ENCODE data around the gene ITPK1.

Gene ITPK1

GRCh38 chr14:93042968-93043940, 72.5 kb downstream of the ITPK1 start:
- H3K4me2 ChIP-seq: no peak overlapping the region
- H3K4me1 ChIP-seq (ENCODE audit: low read depth, poor library complexity, severe bottlenecking): peaks cover 6% of the 10 kb centered on the region
- TF ChIP-seq, protein P1, sequence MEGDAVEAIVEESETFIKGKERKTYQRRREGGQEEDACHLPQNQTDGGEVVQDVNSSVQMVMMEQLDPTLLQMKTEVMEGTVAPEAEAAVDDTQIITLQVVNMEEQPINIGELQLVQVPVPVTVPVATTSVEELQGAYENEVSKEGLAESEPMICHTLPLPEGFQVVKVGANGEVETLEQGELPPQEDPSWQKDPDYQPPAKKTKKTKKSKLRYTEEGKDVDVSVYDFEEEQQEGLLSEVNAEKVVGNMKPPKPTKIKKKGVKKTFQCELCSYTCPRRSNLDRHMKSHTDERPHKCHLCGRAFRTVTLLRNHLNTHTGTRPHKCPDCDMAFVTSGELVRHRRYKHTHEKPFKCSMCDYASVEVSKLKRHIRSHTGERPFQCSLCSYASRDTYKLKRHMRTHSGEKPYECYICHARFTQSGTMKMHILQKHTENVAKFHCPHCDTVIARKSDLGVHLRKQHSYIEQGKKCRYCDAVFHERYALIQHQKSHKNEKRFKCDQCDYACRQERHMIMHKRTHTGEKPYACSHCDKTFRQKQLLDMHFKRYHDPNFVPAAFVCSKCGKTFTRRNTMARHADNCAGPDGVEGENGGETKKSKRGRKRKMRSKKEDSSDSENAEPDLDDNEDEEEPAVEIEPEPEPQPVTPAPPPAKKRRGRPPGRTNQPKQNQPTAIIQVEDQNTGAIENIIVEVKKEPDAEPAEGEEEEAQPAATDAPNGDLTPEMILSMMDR (conservative IDR thresholded peaks at IDR 0.05; ENCODE audit: low read depth, low read length): no peak
- no peaks in the 10 kb centered on the region for H3K27me3 ChIP-seq (ENCODE audit: insufficient read depth, low read depth)
- no peak overlapping the region for H3K4me3 ChIP-seq (IDR thresholded peaks at IDR 0.05; ENCODE audit: insufficient read depth, low read depth, low read length)
- no peaks in the 10 kb centered on the region for H4K20me1 ChIP-seq (ENCODE audit: insufficient read depth)
- no peaks in the 10 kb centered on the region for H3K36me3 ChIP-seq (ENCODE audit: insufficient read depth)
- no peak overlapping the region for H3K9ac ChIP-seq
- no peak overlapping the region for H2AFZ ChIP-seq (ENCODE audit: low read depth)
- H3K27ac ChIP-seq: no peak overlapping the region
- no peaks in the 10 kb centered on the region for H3K79me2 ChIP-seq (ENCODE audit: insufficient read depth, low read depth)

DNA sequence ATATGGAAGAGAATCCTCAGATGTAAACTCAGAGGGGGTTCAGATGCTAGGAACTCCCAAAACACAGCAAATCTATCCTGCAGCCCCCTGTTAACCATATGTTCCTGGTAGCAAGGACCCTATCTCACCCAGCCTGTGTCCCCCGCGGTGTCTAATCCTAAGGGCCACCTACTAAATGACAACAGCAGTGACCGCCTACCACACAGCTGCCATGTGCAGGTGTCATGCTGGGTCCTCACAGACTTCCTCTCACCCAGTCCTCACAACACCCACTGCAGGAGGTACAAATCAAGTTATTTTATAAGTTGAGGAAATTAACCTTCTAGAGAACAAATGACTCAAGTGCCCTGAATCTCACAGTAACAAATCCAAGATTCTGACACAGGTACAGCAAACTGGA, 73.9 kb downstream of the ITPK1 start:
- no peak overlapping the region for H3K27ac ChIP-seq
- H2AFZ ChIP-seq (ENCODE audit: low read depth): no peak overlapping the region
- H3K27me3 ChIP-seq (ENCODE audit: insufficient read depth, low read depth): no peaks in the 10 kb centered on the region
- H3K9ac ChIP-seq: no peak overlapping the region
- H3K4me2 ChIP-seq: no peak overlapping the region
- H3K79me2 ChIP-seq (ENCODE audit: insufficient read depth, low read depth): no peaks in the 10 kb centered on the region
- no peaks in the 10 kb centered on the region for H3K36me3 ChIP-seq (ENCODE audit: insufficient read depth)
- TF ChIP-seq, protein P1 (conservative IDR thresholded peaks at IDR 0.05; ENCODE audit: low read depth, low read length): no peak
- no peaks in the 10 kb centered on the region for H4K20me1 ChIP-seq (ENCODE audit: insufficient read depth)
- H3K4me3 ChIP-seq (IDR thresholded peaks at IDR 0.05; ENCODE audit: insufficient read depth, low read depth, low read length): no peak overlapping the region
- peaks cover 6% of the 10 kb centered on the region for H3K4me1 ChIP-seq (ENCODE audit: low read depth, poor library complexity, severe bottlenecking)

DNA sequence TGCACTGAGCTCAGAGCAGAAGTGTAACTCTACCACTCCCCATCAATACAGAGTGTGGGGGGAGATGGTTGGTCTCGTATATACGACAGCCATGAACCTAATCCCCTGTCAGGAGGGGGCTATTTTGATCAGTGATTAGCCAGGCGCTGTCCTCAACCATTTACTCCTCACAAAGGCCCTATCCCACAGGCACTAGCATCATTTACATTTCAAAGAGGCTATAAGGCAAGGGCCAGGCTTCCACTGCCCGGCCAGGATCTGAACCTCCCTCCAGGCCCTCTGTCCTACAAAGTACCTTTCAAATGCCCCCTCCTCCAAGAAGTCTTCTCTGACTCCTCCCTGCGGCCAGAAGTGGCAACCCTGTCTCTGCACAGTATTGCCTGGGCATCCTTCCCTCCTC, 74.7 kb downstream of the ITPK1 start:
- H3K9ac ChIP-seq: no peak overlapping the region
- no peak overlapping the region for H3K27ac ChIP-seq
- H3K79me2 ChIP-seq (ENCODE audit: insufficient read depth, low read depth): no peaks in the 10 kb centered on the region
- H3K4me1 ChIP-seq (ENCODE audit: low read depth, poor library complexity, severe bottlenecking): peaks cover 6% of the 10 kb centered on the region
- H2AFZ ChIP-seq (ENCODE audit: low read depth): no peak overlapping the region
- no peak overlapping the region for H3K4me3 ChIP-seq (IDR thresholded peaks at IDR 0.05; ENCODE audit: insufficient read depth, low read depth, low read length)
- H3K27me3 ChIP-seq (ENCODE audit: insufficient read depth, low read depth): no peaks in the 10 kb centered on the region
- TF ChIP-seq, protein P1 (conservative IDR thresholded peaks at IDR 0.05; ENCODE audit: low read depth, low read length): no peak
- H4K20me1 ChIP-seq (ENCODE audit: insufficient read depth): no peaks in the 10 kb centered on the region
- no peak overlapping the region for H3K4me2 ChIP-seq
- H3K36me3 ChIP-seq (ENCODE audit: insufficient read depth): no peaks in the 10 kb centered on the region

GRCh38 chr14:93040443-93040842, 75.3 kb downstream of the ITPK1 start:
- Histone ChIP-seq H4K20me1 (ENCODE audit: insufficient read depth) (no peaks in the 10 kb centered on the region), H3K9ac (no peak overlapping the region), H3K27me3 (ENCODE audit: insufficient read depth, low read depth) (no peaks in the 10 kb centered on the region), H3K4me3 (IDR thresholded peaks at IDR 0.05; ENCODE audit: insufficient read depth, low read depth, low read length) (no peak overlapping the region), H2AFZ (ENCODE audit: low read depth) (no peak overlapping the region), H3K79me2 (ENCODE audit: insufficient read depth, low read depth) (no peaks in the 10 kb centered on the region), H3K4me1 (ENCODE audit: low read depth, poor library complexity, severe bottlenecking) (peaks cover 6% of the 10 kb centered on the region), H3K27ac (no peak overlapping the region), H3K36me3 (ENCODE audit: insufficient read depth) (no peaks in the 10 kb centered on the region), H3K4me2 (no peak overlapping the region)
- TF ChIP-seq, protein P1 (conservative IDR thresholded peaks at IDR 0.05; ENCODE audit: low read depth, low read length): no peak

Measured in KMS-11 (cell line).